ENCODE data around the gene CELA2B. TPM values are rescaled to one million over a fixed set of nuclear protein-coding genes. Genes with fewer than 3 reads are reported as not detected.

Gene CELA2B
- total and polyA plus RNA-seq, 10 of the 15 experiments (the other 5 are each of a cell fraction or from before 2014, with no cell fraction given), result not detected

- TF ChIP-seq SUZ12 (IDR thresholded peaks at IDR 0.05; ENCODE audit: unreplicated experiment) (no peak), CTCF (IDR thresholded peaks at IDR 0.05 in 2 of 3, conservative IDR thresholded peaks at IDR 0.05 in 1 of 3; ENCODE audit: control insufficient read depth in 2 of 3, extremely low read depth in 1 of 3, insufficient read depth in 1 of 3, low read depth in 3 of 3, low read length in 3 of 3) (no peak)
- FAIRE-seq, result no peak
- Histone ChIP-seq H4K20me1 (ENCODE audit: control insufficient read depth, insufficient read depth) (no peaks in the 10 kb centered on the region), H3K9me3 (replicated peaks; ENCODE audit: control insufficient read depth, insufficient read depth, low read length) (no peaks in the 10 kb centered on the region), H3K4me1 (ENCODE audit: control insufficient read depth, insufficient read depth, low read length) (no peaks in the 10 kb centered on the region), H3K4me2 (ENCODE audit: control insufficient read depth, insufficient read depth) (no peak overlapping the region), H3K27me3 (replicated peaks in 1 of 2; ENCODE audit: control insufficient read depth in 2 of 2, insufficient read depth in 2 of 2, low read length in 1 of 2) (no peaks in the 10 kb centered on the region), H3K9ac (ENCODE audit: control insufficient read depth, insufficient read depth, low read length) (no peak overlapping the region), H3K4me3 (no peak overlapping the region), H3K79me2 (ENCODE audit: control insufficient read depth, insufficient read depth, low read length) (no peaks in the 10 kb centered on the region), H3K36me3 (ENCODE audit: control insufficient read depth in 2 of 2, insufficient read depth in 2 of 2, low read length in 1 of 2) (no peaks in the 10 kb centered on the region), H3K27ac (ENCODE audit: control insufficient read depth, insufficient read depth) (no peak overlapping the region), H2AFZ (ENCODE audit: control insufficient read depth, low read depth, low read length) (no peak overlapping the region)
- SMC1A ChIA-PET (ENCODE audit: uncharacterized antibody, unreplicated experiment), result no interaction called here
- POLR2A ChIA-PET, result no interaction called here
- BruUV-seq (replicated peaks), result no TSS peak
- in situ Hi-C loops (cut with MboI) (no loop called here), intact Hi-C loops (cut with micrococcal nuclease; ENCODE audit: unreplicated experiment) (no loop called here)
- RAD21 ChIA-PET (ENCODE audit: unreplicated experiment), result no interaction called here
- DNase-seq (ENCODE audit: low read depth, low spot score), result no peak
- WGBS (ENCODE audit: insufficient coverage, insufficient replicate concordance, low lambda C conversion rate, missing lambda C conversion rate), result 56% methylated on average over 5 of the region's 5 CpGs
- no peak for ATAC-seq
- CTCF ChIA-PET, result no interaction called here
These were observed 1.8 kb downstream of the CELA2B start for GRCh38 chr1:15477646-15478212.

- RAD21 ChIA-PET (ENCODE audit: unreplicated experiment), result no interaction called here
- Histone ChIP-seq H3K9me3 (replicated peaks; ENCODE audit: control insufficient read depth, insufficient read depth, low read length) (no peaks in the 10 kb centered on the region), H3K27me3 (replicated peaks in 1 of 2; ENCODE audit: control insufficient read depth in 2 of 2, insufficient read depth in 2 of 2, low read length in 1 of 2) (no peaks in the 10 kb centered on the region), H2AFZ (ENCODE audit: control insufficient read depth, low read depth, low read length) (no peak overlapping the region), H4K20me1 (ENCODE audit: control insufficient read depth, insufficient read depth) (no peaks in the 10 kb centered on the region), H3K4me1 (ENCODE audit: control insufficient read depth, insufficient read depth, low read length) (no peaks in the 10 kb centered on the region), H3K36me3 (ENCODE audit: control insufficient read depth in 2 of 2, insufficient read depth in 2 of 2, low read length in 1 of 2) (no peaks in the 10 kb centered on the region), H3K9ac (ENCODE audit: control insufficient read depth, insufficient read depth, low read length) (no peak overlapping the region), H3K4me2 (ENCODE audit: control insufficient read depth, insufficient read depth) (no peak overlapping the region), H3K79me2 (ENCODE audit: control insufficient read depth, insufficient read depth, low read length) (no peaks in the 10 kb centered on the region), H3K4me3 (no peak overlapping the region), H3K27ac (ENCODE audit: control insufficient read depth, insufficient read depth) (no peak overlapping the region)
- no peak for ATAC-seq
- intact Hi-C loops (cut with micrococcal nuclease; ENCODE audit: unreplicated experiment), result no loop called here
- SMC1A ChIA-PET (ENCODE audit: uncharacterized antibody, unreplicated experiment), result no interaction called here
- BruUV-seq (replicated peaks), result no TSS peak
- WGBS (ENCODE audit: insufficient coverage, insufficient replicate concordance, low lambda C conversion rate, missing lambda C conversion rate), result 57% methylated on average over 11 of the region's 11 CpGs
- no peak for DNase-seq (ENCODE audit: low read depth, low spot score)
- in situ Hi-C loops (cut with MboI), result no loop called here
- no peak for FAIRE-seq
- POLR2A ChIA-PET, result no interaction called here
- CTCF ChIA-PET, result no interaction called here
- TF ChIP-seq SMAD5 (IDR thresholded peaks at IDR 0.05; ENCODE audit: low read depth) (no peak), IKZF1 (conservative IDR thresholded peaks at IDR 0.05) (no peak), BMI1 (IDR thresholded peaks at IDR 0.05; ENCODE audit: borderline replicate concordance) (no peak), SREBF2 (IDR thresholded peaks at IDR 0.05; ENCODE audit: low read length) (no peak), WRNIP1 (IDR thresholded peaks at IDR 0.05; ENCODE audit: borderline replicate concordance, low read depth, low read length) (no peak), IRF5 (IDR thresholded peaks at IDR 0.05; ENCODE audit: borderline replicate concordance) (no peak), YBX1 (IDR thresholded peaks at IDR 0.05) (no peak), TARDBP (IDR thresholded peaks at IDR 0.05; ENCODE audit: borderline replicate concordance) (no peak), MXI1 (IDR thresholded peaks at IDR 0.05; ENCODE audit: low read depth, low read length) (no peak), SKIL (IDR thresholded peaks at IDR 0.05; ENCODE audit: low read depth, poor library complexity, severe bottlenecking) (no peak)
These were observed 3.9 kb downstream of the CELA2B start for GRCh38 chr1:15479654-15480347.

Data from GM12878 (cell line).